HEK293 (cell line): ENCODE measurements around the gene FDXR.

Source experiments
- CTCF ChIA-PET: fragments of 350-600 bp; formaldehyde crosslinking; extraction: SDS; loops from one replicate; lab custom pipeline; 2021; ENCODE audit warnings: antibody characterized with exemption; lab: Yijun Ruan, JAX
- POLR2A ChIA-PET: fragments of 300-600 bp; formaldehyde crosslinking; extraction: SDS; loops from one replicate; lab custom pipeline; 2020; ENCODE audit warnings: antibody characterized with exemption, inconsistent platforms; lab: Yijun Ruan, JAX
- H3K27ac ChIP-seq: fragments of 200-500 bp; sonication (Bioruptor generic); 2 replicates; pipeline ENCODE4 v1.5.1; 2014; ENCODE audit warnings: low read depth, low read length, control low read depth, inconsistent platforms; ENCODE audit errors: extremely low read depth
- H3K36me3 ChIP-seq, 2 experiments: fragments of 200-500 bp in 1 of 2; sonication (Bioruptor generic) in 1 of 2; 1 replicate in 1 of 2; 2 replicates in 1 of 2; pipeline ENCODE4 v1.5.1; 2014 to 2017; ENCODE audit warnings: inconsistent platforms in 2 of 2, low read length in 2 of 2; ENCODE audit not compliant: control insufficient read depth in 2 of 2, insufficient read depth in 1 of 2
- H3K4me1 ChIP-seq: fragments of 200-500 bp; sonication (Bioruptor generic); 2 replicates; pipeline ENCODE4 v1.5.1; 2014; ENCODE audit warnings: mild to moderate bottlenecking, low read length, inconsistent platforms; ENCODE audit not compliant: control insufficient read depth, insufficient read depth
- H3K4me3 ChIP-seq: 2 replicates; pipeline ENCODE4 v1.5.1; 2011; ENCODE audit warnings: low read depth, mild to moderate bottlenecking, control low read depth, low read length, moderate library complexity
- H3K9me3 ChIP-seq: fragments of 200-500 bp; sonication (Bioruptor generic); 2 replicates; pipeline ENCODE4 v1.5.1; 2014; ENCODE audit warnings: low read depth, low read length, inconsistent platforms; ENCODE audit not compliant: control insufficient read depth, insufficient read depth
- ZBTB17 ChIP-seq: fragments of 450-650 bp; formaldehyde crosslinking; IDR thresholded peaks from 2 replicates; pipeline ENCODE4 v1.5.1; 2016; ENCODE audit warnings: missing biosample characterization, missing genetic modification characterization
- ZBTB26 ChIP-seq: fragments of 450-650 bp; formaldehyde crosslinking; optimal IDR thresholded peaks from 2 replicates; pipeline ENCODE3; 2016; ENCODE audit warnings: missing biosample characterization, mild to moderate bottlenecking, missing genetic modification characterization
- ZEB2 ChIP-seq: fragments of 450-650 bp; formaldehyde crosslinking; IDR thresholded peaks from 2 replicates; pipeline ENCODE4 v1.5.1; 2016; ENCODE audit warnings: missing biosample characterization, missing genetic modification characterization
- ZIC2 ChIP-seq: fragments of 450-650 bp; formaldehyde crosslinking; IDR thresholded peaks from 2 replicates; pipeline ENCODE4 v1.5.1; 2016; ENCODE audit warnings: missing biosample characterization, missing genetic modification characterization
- ZNF426 ChIP-seq: fragments of 450-650 bp; formaldehyde crosslinking; IDR thresholded peaks from 2 replicates; pipeline ENCODE4 v1.5.1; 2017; ENCODE audit warnings: missing biosample characterization, missing genetic modification characterization, mild to moderate bottlenecking, inconsistent platforms, moderate library complexity
- ZNF514 ChIP-seq: fragments of 450-650 bp; formaldehyde crosslinking; IDR thresholded peaks from 2 replicates; pipeline ENCODE4 v1.5.1; 2016; ENCODE audit warnings: missing biosample characterization, missing genetic modification characterization
- ZNF785 ChIP-seq: fragments of 450-650 bp; formaldehyde crosslinking; IDR thresholded peaks from 2 replicates; pipeline ENCODE4 v1.5.1; 2016; ENCODE audit warnings: missing biosample characterization, missing genetic modification characterization
- TF ChIP-seq, protein P1 (sequence below): fragments of 450-650 bp; formaldehyde crosslinking; IDR thresholded peaks from 2 replicates; pipeline ENCODE4 v1.5.1; 2016; ENCODE audit warnings: missing biosample characterization, missing genetic modification characterization
- TF ChIP-seq, protein P2 (sequence below): fragments of 450-650 bp; formaldehyde crosslinking; IDR thresholded peaks from 2 replicates; pipeline ENCODE4 v1.5.1; 2016; ENCODE audit warnings: missing biosample characterization, missing genetic modification characterization

The FDXR gene

GRCh38 chr17:74920306-74920620, 47.5 kb upstream of the FDXR start (continued):
- TF ChIP-seq ZBTB17 (tag by site-specific recombination) (no peak), ZNF785 (tag by site-specific recombination) (no peak)
- TF ChIP-seq, all 188 proteins: peak for 0

GRCh38 chr17:74919440-74920305, 46.9 kb upstream of the FDXR start:
- no peaks in the 10 kb centered on the region for H3K9me3 ChIP-seq
- no peaks in the 10 kb centered on the region for H3K4me1 ChIP-seq
- POLR2A ChIA-PET = interaction anchor here (1.7 kb wide), 1 partner anchor 47 kb away, joined by 6 read pairs; no protein-coding TSS in a partner anchor
- H3K36me3 ChIP-seq = peaks cover 0 to 5% of the 10 kb centered on the region in 2 experiments; a peak in 1 of 3 replicates
- TF ChIP-seq, protein P1, sequence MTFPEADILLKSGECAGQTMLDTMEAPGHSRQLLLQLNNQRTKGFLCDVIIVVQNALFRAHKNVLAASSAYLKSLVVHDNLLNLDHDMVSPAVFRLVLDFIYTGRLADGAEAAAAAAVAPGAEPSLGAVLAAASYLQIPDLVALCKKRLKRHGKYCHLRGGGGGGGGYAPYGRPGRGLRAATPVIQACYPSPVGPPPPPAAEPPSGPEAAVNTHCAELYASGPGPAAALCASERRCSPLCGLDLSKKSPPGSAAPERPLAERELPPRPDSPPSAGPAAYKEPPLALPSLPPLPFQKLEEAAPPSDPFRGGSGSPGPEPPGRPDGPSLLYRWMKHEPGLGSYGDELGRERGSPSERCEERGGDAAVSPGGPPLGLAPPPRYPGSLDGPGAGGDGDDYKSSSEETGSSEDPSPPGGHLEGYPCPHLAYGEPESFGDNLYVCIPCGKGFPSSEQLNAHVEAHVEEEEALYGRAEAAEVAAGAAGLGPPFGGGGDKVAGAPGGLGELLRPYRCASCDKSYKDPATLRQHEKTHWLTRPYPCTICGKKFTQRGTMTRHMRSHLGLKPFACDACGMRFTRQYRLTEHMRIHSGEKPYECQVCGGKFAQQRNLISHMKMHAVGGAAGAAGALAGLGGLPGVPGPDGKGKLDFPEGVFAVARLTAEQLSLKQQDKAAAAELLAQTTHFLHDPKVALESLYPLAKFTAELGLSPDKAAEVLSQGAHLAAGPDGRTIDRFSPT (tag by site-specific recombination) = 0 out of 2 replicates have a peak, but pooled peaks have one; percentile 19
- no peak for TF ChIP-seq ZEB2
- TF ChIP-seq, all 188 proteins: peak for 1
- CTCF ChIA-PET = interaction anchor here (0.6 to 6.3 kb wide), 5 partner anchors 32 to 248 kb away, joined by 3 to 69 read pairs (median 6); no protein-coding TSS in a partner anchor
- Histone ChIP-seq H3K27ac (no peak overlapping the region), H3K4me3 (no peak overlapping the region)

- Histone ChIP-seq H3K4me3 (no peak overlapping the region), H3K36me3 (peaks cover 0 to 5% of the 10 kb centered on the region in 2 experiments; a peak in 1 of 3 replicates), H3K9me3 (no peaks in the 10 kb centered on the region), H3K27ac (no peak overlapping the region), H3K4me1 (no peaks in the 10 kb centered on the region)
- TF ChIP-seq ZIC2 (tag by site-specific recombination) (peak; percentile 69), ZNF514 (tag by site-specific recombination) (no peak)
- POLR2A ChIA-PET = interaction anchor here (1.7 kb wide), 1 partner anchor 46 kb away, joined by 6 read pairs; no protein-coding TSS in a partner anchor
- CTCF ChIA-PET = interaction anchor here (0.6 to 1.4 kb wide), 4 partner anchors 32 to 56 kb away, joined by 3 to 6 read pairs (median 4); no protein-coding TSS in a partner anchor
Observed at GRCh38 chr17:74918906-74919305, 46.1 kb upstream of the FDXR start.

- Histone ChIP-seq H3K36me3 (peaks cover 0 to 5% of the 10 kb centered on the region in 2 experiments; a peak in 1 of 3 replicates), H3K4me1 (no peaks in the 10 kb centered on the region), H3K4me3 (no peak overlapping the region), H3K9me3 (no peaks in the 10 kb centered on the region), H3K27ac (no peak overlapping the region)
- TF ChIP-seq ZNF426 (tag by site-specific recombination) = no peak
- no peak for TF ChIP-seq ZBTB26 (tag by site-specific recombination)
- TF ChIP-seq, protein P2, sequence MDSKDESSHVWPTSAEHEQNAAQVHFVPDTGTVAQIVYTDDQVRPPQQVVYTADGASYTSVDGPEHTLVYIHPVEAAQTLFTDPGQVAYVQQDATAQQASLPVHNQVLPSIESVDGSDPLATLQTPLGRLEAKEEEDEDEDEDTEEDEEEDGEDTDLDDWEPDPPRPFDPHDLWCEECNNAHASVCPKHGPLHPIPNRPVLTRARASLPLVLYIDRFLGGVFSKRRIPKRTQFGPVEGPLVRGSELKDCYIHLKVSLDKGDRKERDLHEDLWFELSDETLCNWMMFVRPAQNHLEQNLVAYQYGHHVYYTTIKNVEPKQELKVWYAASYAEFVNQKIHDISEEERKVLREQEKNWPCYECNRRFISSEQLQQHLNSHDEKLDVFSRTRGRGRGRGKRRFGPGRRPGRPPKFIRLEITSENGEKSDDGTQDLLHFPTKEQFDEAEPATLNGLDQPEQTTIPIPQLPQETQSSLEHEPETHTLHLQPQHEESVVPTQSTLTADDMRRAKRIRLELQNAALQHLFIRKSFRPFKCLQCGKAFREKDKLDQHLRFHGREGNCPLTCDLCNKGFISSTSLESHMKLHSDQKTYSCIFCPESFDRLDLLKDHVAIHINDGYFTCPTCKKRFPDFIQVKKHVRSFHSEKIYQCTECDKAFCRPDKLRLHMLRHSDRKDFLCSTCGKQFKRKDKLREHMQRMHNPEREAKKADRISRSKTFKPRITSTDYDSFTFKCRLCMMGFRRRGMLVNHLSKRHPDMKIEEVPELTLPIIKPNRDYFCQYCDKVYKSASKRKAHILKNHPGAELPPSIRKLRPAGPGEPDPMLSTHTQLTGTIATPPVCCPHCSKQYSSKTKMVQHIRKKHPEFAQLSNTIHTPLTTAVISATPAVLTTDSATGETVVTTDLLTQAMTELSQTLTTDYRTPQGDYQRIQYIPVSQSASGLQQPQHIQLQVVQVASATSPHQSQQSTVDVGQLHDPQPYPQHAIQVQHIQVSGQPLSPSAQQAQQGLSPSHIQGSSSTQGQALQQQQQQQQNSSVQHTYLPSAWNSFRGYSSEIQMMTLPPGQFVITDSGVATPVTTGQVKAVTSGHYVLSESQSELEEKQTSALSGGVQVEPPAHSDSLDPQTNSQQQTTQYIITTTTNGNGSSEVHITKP (tag by site-specific recombination) = peak; percentile 57
- no peak for TF ChIP-seq ZBTB17 (tag by site-specific recombination)
- ChIA-PET CTCF (no interaction called here), POLR2A (no interaction called here)
Observed at GRCh38 chr17:74917430-74917829, 44.6 kb upstream of the FDXR start.
